CD4-positive, alpha-beta T cell treated with Interferon alpha-2 for 1 hour (primary cell): Measurements from ENCODE around the gene CSF3.
"Not testable (repeated sequence)": the region's sequence is repeated elsewhere in the genome, so short reads cannot be mapped to it uniquely, and the experiment has no call there.

Experiments
- DNase-seq, 2 donors: peaks; one replicate each; pipeline ENCODE4 v3.0.0-alpha.2; 2020 to 2022

The CSF3 gene

DNA sequence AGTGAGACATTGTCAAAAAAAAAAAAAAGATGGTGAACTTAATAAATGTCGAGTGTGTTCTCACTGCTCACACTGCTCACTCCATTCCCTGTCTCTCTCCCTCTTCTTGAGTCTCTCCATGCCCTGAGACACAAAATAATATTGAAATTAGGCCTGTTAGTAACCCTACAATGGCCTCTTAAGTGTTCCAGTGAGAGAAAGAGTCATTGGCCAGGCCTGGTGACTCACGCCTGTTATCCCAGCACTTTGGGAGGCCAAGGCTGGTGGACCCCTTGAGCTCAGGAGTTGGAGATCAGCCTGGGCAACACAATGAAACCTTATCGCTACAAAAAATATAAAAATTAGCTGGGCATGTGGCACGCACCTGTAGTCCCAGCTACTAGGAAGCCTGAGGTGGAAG is 16.2 kb upstream of the CSF3 start:
- no peak for DNase-seq

DNA sequence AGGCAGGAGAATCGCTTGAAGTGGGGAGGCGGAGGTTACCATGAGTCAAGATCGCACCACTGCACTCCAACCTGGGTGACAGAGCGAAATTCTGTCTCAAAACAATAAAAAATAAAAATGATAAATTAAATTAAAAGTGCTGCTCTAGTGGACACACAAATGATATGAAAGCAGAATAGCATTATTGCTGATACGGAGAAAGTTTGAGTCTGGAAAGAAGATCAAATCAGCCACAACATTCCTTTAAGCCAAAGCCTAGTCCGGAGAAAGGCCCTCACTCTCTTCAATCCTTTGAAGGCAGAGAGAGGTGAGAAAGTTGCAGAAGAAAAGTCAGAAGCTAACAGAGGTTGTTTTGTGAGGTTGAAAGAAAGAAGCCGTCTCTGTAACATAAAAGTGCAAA is 15.1 kb upstream of the CSF3 start:
- DNase-seq = no peak

DNA sequence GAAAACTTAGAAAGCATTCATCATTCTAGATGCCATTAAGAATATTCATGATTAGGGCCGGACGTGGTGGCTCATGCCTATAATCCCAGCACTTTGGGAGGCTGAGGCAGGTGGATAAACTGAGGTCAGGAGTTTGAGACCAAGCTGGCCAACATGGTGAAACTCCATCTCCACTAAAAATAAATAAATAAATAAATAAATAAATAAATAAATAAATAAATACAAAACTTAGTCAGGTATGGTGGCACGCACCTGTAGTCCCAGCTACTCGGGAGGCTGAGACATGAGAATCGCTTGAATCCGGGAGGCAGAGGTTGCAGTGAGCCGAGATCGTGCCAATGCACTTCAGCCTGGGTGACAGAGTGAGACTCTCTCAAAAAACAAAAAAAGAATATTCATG is 13.9 kb upstream of the CSF3 start:
- not testable (repeated sequence) for DNase-seq

DNA sequence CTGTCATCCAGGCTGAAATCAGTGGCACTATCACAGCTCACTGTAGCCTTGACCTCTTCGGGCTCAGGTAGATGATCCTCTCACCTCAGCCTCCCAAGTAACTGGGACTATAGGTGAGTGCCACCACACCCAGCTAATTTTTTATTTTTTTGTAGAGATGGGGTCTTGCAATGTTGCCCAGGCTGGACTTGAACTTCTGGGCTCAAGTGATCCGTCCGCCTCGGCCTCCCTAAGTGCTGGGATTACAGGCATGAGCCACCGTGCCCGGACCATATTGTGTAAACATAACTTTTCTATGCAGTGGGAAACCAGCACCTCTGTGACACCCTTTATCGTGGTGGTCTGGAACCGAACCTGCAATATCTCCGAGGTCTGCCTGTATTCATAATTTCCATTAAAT is 11.2 kb upstream of the CSF3 start:
- no peak for DNase-seq

DNA sequence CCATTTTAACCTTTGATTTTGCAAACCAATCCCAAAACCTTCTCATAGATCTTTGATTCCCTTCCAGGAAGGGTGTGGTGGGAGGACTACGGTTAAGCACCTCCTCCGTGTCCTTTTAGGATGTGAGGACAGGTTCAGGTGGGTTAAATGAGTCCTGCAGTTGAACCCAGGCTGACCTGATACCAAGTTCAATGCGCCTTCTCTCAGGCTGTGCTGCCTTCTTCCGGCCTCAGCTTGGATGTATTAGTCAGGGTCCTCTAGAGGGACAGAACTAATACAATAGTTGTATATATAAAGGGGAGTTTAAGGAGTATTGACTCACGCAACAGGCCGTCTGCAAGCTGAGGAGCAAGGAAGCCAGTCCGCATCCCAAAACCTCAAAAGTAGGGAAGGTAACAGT is 10.5 kb upstream of the CSF3 start:
- no peak for DNase-seq

DNA sequence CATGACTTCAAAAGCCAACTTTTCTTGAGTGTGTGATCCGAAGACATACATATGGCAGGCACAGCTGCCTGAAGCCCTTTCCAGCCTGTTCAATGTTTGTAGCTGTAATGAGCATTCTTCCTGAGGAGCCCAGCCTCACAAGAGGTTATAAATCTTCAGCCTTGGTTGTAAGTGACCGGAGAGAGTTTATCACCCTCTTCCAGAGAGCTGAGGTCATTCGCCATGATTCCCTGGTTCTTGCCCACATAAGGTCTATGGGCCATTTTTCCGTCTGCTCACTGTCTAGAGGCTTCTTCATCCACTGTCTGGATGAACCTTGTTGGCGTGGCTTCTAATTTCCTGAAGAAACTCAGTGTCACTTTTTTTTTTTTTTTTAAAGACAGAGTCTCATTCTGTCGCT is 9.7 kb upstream of the CSF3 start:
- no peak for DNase-seq

DNA sequence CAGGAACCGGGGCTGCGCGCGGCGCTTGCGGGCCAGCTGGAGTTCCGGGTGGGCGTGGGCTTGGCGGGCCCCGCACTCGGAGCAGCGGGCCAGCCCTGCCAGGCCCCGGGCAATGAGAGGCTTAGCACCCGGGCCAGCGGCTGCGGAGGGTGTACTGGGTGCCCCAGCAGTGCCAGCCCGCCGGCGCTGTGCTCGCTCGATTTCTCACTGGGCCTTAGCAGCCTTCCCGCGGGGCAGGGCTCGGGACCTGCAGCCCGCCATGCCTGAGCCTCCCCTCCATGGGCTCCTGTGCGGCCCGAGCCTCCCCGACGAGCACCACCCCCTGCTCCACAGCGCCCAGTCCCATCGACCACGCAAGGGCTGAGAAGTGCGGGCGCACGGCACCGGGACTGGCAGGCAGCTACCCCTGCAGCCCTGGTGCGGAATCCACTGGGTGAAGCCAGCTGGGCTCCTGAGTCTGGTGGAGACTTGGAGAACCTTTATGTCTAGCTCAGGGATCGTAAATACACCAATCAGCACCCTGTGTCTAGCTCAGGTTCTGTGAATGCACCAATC is 4.2 kb upstream of the CSF3 start:
- not testable (repeated sequence) for DNase-seq

DNA sequence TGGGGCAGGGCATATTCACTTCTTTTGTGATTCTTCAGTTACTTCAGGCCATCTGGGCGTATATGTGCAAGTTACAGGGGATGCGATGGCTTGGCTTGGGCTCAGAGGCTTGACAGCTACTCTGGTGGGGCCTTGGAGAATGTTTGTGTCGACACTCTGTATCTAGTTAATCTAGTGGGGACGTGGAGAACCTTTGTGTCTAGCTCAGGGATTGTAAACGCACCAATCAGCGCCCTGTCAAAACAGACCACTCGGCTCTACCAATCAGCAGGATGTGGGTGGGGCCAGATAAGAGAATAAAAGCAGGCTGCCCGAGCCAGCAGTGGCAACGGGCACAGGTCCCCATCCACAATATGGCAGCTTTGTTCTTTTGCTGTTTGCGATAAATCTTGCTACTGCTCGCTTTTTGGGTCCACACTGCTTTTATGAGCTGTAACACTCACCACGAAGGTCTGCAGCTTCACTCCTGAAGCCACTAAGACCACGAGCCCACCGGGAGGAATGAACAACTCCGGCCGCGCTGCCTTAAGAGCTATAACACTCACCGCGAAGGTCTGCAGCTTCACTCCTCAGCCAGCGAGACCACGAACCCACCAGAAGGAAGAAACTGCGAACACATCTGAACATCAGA is 3.1 kb upstream of the CSF3 start:
- not testable (repeated sequence) for DNase-seq

DNA sequence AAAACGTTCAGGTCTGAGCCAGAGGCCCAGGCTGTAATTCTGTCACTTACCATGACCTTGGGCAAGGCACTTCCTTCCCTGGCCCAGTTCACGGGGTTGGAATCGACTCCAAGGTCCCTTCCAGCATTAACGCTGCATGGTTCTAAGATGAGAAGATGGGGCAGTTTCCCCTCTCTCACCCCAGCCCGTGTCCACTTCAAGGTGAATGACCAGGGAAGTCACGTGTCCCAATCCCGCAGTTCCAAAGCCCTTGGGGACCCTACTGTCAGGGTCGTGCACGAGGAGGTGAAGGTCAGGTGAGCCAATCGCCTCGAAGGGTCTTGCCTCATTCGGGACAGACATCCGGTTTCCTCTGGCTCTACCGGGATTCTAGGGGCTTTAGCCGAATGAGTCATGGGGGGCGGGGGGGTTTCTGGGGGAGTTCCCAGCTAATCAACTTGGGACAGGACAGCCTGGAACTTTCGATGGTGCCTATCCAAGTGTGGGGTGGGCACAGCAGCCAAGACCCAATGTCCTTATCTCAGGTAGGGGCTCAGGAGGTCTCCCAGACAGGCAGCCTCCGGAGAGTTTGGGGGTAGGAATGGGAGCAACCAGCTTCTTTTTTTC is 762 bp upstream of the CSF3 start:
- no peak for DNase-seq

DNA sequence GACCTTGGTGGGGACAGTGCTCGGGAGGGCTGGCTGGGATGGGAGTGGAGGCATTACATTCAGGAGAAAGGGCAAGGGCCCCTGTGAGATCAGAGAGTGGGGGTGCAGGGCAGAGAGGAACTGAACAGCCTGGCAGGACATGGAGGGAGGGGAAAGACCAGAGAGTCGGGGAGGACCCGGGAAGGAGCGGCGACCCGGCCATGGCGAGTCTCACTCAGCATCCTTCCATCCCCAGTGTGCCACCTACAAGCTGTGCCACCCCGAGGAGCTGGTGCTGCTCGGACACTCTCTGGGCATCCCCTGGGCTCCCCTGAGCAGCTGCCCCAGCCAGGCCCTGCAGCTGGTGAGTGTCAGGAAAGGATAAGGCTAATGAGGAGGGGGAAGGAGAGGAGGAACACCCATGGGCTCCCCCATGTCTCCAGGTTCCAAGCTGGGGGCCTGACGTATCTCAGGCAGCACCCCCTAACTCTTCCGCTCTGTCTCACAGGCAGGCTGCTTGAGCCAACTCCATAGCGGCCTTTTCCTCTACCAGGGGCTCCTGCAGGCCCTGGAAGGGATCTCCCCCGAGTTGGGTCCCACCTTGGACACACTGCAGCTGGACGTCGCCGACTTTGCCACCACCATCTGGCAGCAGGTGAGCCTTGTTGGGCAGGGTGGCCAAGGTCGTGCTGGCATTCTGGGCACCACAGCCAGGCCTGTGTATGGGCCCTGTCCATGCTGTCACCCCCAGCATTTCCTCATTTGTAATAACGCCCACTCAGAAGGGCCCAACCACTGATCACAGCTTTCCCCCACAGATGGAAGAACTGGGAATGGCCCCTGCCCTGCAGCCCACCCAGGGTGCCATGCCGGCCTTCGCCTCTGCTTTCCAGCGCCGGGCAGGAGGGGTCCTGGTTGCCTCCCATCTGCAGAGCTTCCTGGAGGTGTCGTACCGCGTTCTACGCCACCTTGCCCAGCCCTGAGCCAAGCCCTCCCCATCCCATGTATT is 1.1 kb downstream of the CSF3 start:
- DNase-seq = no peak

DNA sequence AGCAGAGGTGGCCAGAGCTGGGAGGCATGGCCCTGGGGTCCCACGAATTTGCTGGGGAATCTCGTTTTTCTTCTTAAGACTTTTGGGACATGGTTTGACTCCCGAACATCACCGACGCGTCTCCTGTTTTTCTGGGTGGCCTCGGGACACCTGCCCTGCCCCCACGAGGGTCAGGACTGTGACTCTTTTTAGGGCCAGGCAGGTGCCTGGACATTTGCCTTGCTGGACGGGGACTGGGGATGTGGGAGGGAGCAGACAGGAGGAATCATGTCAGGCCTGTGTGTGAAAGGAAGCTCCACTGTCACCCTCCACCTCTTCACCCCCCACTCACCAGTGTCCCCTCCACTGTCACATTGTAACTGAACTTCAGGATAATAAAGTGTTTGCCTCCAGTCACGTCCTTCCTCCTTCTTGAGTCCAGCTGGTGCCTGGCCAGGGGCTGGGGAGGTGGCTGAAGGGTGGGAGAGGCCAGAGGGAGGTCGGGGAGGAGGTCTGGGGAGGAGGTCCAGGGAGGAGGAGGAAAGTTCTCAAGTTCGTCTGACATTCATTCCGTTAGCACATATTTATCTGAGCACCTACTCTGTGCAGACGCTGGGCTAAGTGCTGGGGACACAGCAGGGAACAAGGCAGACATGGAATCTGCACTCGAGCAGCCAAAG is 2.3 kb downstream of the CSF3 start:
- no peak for DNase-seq

DNA sequence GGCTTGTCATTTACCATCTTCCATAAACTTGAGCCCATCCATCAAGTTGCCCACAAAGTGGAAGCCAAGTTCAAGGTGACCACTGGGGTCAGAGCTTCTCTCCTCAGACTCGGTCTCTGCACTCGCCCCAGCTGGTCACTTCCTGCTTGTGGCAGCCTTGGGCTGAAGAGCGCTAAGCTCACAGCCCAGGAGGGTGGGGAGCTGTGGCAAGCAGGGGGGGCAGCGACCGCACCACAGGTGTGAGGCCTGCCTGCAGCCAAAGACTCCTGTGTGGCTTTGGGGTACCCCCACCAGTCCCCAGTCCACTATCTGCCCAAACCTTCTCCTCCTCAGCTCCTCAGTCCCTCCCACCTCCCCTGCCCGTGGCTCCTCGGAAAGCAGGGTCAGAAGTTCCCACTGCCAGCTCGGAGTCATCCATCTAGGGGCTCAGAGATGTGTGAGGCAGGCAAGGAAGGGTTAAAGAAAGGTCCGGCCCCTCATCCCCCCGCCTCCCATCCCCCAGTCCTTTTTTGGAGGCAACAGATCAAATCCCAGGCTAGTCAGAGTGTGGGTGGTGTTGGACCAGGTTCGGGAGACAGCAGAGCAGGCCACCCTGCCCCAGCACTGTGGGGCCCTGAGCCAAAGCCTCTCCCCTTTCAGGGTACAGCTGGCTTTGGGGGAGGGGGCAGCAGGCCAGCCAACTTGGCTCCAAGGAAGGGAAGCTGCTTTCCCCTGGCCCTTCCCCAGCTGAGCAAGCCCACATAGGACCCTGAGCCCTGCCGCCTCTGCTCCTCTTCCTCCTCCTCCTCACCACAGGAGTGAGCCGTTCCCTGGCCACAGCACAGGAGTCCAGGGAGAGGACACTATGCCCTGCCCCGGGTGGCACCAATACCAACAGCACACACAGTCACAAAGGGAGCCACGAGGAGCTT is 3.2 kb downstream of the CSF3 start:
- no peak for DNase-seq

DNA sequence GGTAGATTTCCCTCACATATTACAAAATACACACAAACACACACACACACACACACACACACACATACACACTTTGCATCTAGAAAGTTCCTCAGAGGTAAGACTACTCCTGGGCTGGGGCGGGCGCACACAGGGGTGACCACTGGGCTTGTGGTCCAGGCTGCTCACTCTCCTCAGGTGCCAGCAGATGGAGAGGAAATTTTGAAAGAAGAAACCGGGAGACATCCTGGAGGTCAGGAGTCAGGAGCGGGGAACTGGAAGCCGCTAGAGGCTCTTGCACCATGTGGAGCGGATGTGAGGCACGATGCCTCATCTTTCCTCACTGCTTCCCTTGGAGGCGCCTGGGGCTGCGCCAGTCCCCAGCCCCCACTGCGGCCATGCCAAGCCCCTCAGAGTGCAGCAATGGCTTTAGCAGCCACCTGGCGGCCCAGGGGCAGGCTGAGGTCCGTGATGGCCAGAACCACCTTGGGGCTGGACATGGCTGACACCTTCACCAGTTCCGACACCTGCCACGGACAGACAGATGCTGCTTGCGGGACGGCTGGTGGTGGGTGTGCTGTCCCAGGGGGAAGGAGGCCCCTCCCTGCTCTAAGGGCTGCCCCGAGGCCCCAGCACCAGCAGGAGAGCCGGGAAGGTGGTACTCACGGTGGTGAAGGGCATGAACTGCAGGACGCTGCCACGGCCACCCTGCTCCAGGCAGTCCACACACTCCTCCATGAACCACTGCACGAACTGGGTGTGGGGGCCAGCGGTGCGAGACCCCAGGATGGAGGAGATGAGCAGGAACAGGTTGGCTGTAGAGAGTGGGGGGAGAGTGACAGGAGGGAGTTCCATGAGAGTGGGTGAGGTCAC is 4.1 kb downstream of the CSF3 start:
- no peak for DNase-seq

DNA sequence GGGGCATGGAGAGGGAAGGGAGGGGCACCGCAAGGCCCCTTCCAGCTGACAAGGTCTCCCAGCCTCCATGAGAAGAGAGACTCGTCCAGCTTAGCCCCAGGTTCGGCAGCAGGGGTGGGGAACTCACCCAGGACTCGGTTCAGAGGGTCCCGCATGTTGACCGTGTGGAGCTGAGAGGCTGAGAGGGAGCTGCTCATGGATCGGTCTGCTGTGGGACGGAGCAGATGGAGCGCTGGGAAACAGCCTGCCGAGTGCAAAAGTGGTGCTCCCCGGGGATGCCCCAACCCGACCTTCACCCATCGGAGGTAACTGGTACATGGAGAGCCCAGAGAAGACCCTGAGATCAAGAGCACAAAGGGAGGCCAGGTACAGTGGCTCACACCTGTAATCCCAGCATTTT is 4.9 kb downstream of the CSF3 start:
- DNase-seq = no peak

DNA sequence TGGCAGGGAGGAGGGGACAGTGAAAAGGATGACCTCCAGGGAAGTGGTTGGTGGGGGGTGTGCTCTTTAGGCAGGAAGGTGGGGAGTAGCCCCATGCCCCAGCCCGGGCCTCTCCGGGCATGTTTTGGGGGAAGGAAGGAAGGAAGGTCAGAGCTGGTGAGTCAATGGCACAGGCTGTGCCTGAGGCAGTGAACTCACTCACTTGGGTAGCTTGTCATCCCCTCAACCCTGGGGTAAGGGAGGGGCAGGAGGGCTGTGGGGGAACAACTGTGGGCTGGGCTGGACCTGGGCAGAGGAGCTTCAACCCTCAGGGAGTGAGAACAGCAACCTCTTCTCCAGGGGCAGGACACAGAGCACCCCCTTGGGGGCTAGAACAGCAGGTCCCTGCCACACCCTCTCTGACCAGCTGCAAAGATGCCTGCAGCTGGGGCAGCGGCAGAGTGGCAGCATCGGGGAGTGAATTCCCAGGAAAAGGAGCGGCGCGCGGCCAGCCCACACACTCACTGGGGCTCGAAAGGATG is 6.3 kb downstream of the CSF3 start:
- no peak for DNase-seq

DNA sequence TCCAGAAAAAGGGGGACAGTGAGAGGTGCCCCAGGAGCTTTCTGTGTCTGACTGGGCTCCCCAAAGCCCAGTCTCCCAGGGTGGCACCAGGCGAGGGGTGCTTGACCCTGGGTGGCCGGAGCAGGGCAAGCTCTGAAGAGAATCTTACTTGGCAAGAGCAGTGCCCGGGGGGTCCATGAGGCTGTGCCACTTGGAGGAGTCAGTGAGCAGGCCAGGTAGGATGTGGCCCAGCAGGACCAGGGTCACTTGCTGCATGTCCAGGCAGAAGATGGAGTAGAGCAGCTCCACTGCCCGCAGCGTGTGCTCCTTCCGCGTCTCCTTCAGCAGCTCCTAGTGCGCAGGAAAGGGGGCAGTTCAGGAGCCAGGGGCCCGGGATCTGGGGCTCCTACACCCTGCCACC is 7.3 kb downstream of the CSF3 start:
- no peak for DNase-seq

DNA sequence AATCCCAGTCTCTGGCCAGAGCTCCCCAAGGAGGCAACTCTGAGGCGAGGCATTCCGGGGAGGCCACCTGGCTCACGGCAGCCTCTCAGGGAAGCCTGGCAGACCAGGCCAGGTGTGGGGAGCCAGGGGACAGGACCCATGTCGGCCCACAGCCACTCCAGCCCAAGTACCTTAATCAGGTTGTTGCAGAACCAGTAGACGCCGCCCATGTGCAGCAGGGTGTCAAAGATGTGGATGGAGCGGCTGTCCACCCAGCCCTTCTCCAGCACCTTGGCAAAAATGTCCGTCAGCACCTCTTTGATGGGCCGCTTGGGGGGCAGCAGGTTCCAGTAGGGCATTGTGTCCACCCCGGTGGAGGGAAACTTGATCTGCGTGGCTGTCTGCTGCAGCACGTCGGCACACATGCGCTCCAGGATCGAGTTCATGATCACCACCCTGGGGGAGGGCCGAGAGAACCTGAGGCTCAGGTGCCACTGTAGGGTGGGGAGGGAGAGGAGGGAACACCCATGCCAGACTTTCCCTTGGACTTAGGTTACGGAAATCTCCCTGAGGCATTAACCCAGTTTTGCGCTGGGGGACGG is 7.8 kb downstream of the CSF3 start:
- no peak for DNase-seq

DNA sequence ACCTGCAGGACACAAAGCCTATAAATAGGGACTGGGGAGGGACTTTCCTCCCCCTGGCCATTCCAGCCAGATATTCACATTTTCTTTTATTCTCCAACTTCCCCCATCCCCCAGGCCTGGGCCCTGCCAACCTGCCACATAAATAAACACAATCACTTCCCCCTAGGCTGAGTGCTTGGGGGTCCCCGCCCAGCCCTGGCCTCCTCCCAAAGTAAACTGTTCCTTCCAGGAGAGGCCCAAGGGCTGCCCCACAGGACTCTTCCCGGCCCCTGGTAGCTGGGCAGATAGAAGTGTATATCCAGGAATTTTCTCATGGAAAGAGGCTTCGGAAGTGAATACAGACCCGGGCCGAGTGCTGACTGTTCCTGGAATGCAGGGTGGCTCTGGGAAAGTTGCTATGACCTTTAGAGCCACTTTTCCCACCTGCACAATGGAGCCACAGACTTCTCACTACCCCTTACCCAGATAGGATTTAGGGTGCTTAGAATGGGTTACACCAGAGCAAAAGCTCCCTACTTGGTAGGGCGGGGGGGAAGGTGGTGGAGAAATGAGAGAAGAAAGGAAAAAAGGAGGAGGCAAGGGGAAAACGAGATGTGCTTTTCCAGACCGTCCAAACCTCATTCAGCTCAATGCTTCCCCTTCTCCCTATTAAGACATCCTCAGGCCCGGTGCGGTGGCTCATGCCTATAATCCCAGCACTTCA is 8.5 kb downstream of the CSF3 start:
- DNase-seq = no peak

DNA sequence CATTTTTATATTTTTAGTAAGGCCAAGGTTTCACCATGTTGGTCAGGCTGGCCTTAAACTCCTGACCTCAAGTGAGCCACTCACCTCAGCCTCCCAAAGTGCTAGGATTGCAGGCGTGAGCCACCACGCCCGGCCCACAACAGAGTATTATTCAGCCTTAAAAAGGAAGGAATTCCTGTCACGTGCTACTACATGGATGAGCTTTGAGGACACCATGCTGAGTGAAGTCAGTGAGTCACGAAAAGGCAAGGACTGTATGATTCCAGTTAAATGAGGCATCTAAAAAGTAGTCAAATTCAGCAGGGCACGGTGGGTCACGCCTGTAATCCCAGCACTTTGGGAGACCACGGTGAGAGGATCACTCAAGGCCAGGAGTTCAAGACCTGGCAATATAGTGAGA is 9.7 kb downstream of the CSF3 start:
- DNase-seq = no peak

DNA sequence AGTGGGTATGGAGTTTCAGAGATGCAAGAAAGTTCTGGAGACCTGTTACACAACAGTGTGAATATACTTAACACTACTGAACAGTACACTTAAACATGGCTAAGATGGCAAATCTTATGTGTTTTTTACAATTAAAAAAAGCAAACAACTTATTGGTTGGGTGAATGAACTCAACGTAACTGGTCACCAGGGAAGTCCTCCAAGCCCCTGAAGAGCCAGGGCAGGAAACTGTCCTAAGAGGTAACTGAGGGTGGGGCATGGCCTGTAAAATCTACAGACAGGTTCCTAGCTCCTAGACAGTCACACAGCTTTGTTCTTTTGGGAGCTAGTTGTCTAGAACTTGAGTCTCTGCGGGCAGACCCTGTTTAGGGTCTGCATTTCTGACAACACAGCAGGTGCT is 10.3 kb downstream of the CSF3 start:
- DNase-seq = no peak
